CD8-positive, alpha-beta memory T cell (primary cell): ENCODE data around the gene EIF3D. TPM values are rescaled to one million over a fixed set of nuclear protein-coding genes. Genes with fewer than 3 reads are reported as not detected.

Experiments
- CTCF ChIA-PET: fragments of 350-600 bp; sonication (Branson Sonifier 250); formaldehyde crosslinking; loops from one replicate; lab custom pipeline; 2021; ENCODE audit warnings: antibody characterized with exemption; lab: Charles Lee
- POLR2A ChIA-PET: fragments of 350-600 bp; sonication (Branson Sonifier 250); formaldehyde crosslinking; loops from one replicate; lab custom pipeline; 2021; ENCODE audit warnings: antibody characterized with exemption; lab: Charles Lee
- DNase-seq, 5 donors: peaks; one replicate each; pipeline versions ENCODE4 v3.0.0 to v3.0.0-alpha.2; 2020 to 2022; ENCODE audit warnings: mixed read lengths in 1 of 5
- H3K27ac ChIP-seq: one replicate; pipeline ENCODE4 v1.7.0; 2013; ENCODE audit warnings: low read depth, mild to moderate bottlenecking, low read length, moderate library complexity
- H3K27me3 ChIP-seq: 2 replicates; pipeline ENCODE4 v1.7.0; 2013; ENCODE audit warnings: low read length, mild to moderate bottlenecking; ENCODE audit not compliant: insufficient read depth, poor library complexity, severe bottlenecking
- H3K36me3 ChIP-seq: 2 replicates; pipeline ENCODE4 v1.7.0; 2013; ENCODE audit warnings: mild to moderate bottlenecking, low read length, moderate library complexity; ENCODE audit not compliant: insufficient read depth
- H3K4me1 ChIP-seq: 2 replicates; pipeline ENCODE4 v1.7.0; 2013; ENCODE audit warnings: mild to moderate bottlenecking, low read length, moderate library complexity; ENCODE audit not compliant: insufficient read depth
- H3K4me3 ChIP-seq: 2 replicates; pipeline ENCODE4 v1.7.0; 2013; ENCODE audit warnings: mild to moderate bottlenecking, low read length
- H3K9me3 ChIP-seq: 2 replicates; pipeline ENCODE4 v1.7.0; 2013; ENCODE audit warnings: mild to moderate bottlenecking, low read length
- H3K27ac Mint-ChIP-seq, 8 donors: one replicate each; pipeline ENCODE4 v1.8.0; 2020 to 2021; ENCODE audit warnings: mixed read lengths in 8 of 8, mild to moderate bottlenecking in 6 of 8, inconsistent platforms in 3 of 8, moderate library complexity in 3 of 8
- H3K27me3 Mint-ChIP-seq, 2 donors: one replicate each; pipeline ENCODE4 v1.8.0; 2020 to 2021; ENCODE audit warnings: mixed read lengths in 2 of 2, mild to moderate bottlenecking in 1 of 2, moderate library complexity in 1 of 2
- H3K36me3 Mint-ChIP-seq, 3 donors: one replicate each; pipeline ENCODE4 v1.8.0; 2020 to 2021; ENCODE audit warnings: mixed read lengths in 3 of 3, inconsistent platforms in 1 of 3, mild to moderate bottlenecking in 1 of 3
- H3K4me1 Mint-ChIP-seq, 3 donors: one replicate each; pipeline ENCODE4 v1.8.0; 2020 to 2021; ENCODE audit warnings: mixed read lengths in 3 of 3, inconsistent platforms in 1 of 3, mild to moderate bottlenecking in 1 of 3
- H3K4me3 Mint-ChIP-seq, 7 donors: one replicate each; pipeline ENCODE4 v1.8.0; 2020 to 2021; ENCODE audit warnings: mixed read lengths in 7 of 7, mild to moderate bottlenecking in 6 of 7, moderate library complexity in 4 of 7, inconsistent platforms in 2 of 7
- H3K9me3 Mint-ChIP-seq, 5 donors: one replicate each; pipeline ENCODE4 v1.8.0; 2020 to 2022; ENCODE audit warnings: mixed read lengths in 5 of 5, mild to moderate bottlenecking in 3 of 5, moderate library complexity in 2 of 5, inconsistent platforms in 1 of 5
- polyA plus RNA-seq: library from polyadenylated mRNA; unstranded; fragments of 300-500 nt; fragmentation: Illumina TruSeq; gene quantifications from one replicate; pipeline ENCODE4 v1.2.3, GENCODE V29; 2021
- total RNA-seq, 2 experiments: library from RNA; stranded (reverse); gene quantifications; one replicate each; pipeline ENCODE4 v1.2.3, GENCODE V29; 2021

EIF3D gene
- total and polyA plus RNA-seq, 3 experiments from 2014 or later, result 140 to 341 (median 333) TPM

GRCh38 chr22:36493690-36494110 is 35.3 kb downstream of the EIF3D start:
- POLR2A ChIA-PET, result no interaction called here
- no peak overlapping the region for H3K4me3 Mint-ChIP-seq
- H3K27me3 Mint-ChIP-seq, result no peaks in the 10 kb centered on the region
- H3K36me3 Mint-ChIP-seq, result no peaks in the 10 kb centered on the region
- H3K27ac ChIP-seq, result no peak overlapping the region
- CTCF ChIA-PET, result interaction anchor here (0.6 to 2.5 kb wide), 3 partner anchors 14 to 737 kb away, joined by 3 to 6 read pairs (median 5); partner anchors contain the start of gene FOXRED2
- no peaks in the 10 kb centered on the region for H3K4me1 Mint-ChIP-seq
- H3K9me3 Mint-ChIP-seq, result no peaks in the 10 kb centered on the region
- H3K9me3 ChIP-seq, result no peaks in the 10 kb centered on the region
- H3K4me1 ChIP-seq, result no peaks in the 10 kb centered on the region
- DNase-seq, result no peak
- H3K27ac Mint-ChIP-seq, result peak overlapping the region in 1 of 8 donors; percentile 12
- H3K4me3 ChIP-seq, result no peak overlapping the region
- no peaks in the 10 kb centered on the region for H3K27me3 ChIP-seq
- no peaks in the 10 kb centered on the region for H3K36me3 ChIP-seq

GRCh38 chr22:36492109-36492508 is 36.9 kb downstream of the EIF3D start:
- no peaks in the 10 kb centered on the region for H3K9me3 ChIP-seq
- H3K9me3 Mint-ChIP-seq, result no peaks in the 10 kb centered on the region
- H3K27me3 ChIP-seq, result no peaks in the 10 kb centered on the region
- no peaks in the 10 kb centered on the region for H3K36me3 ChIP-seq
- peak overlapping the region in 2 of 8 donors; percentile 51 to 54 for H3K27ac Mint-ChIP-seq
- no peaks in the 10 kb centered on the region for H3K4me1 Mint-ChIP-seq
- ChIA-PET CTCF (interaction anchor here (2.0 kb wide), 1 partner anchor 15 kb away, joined by 6 read pairs; the partner anchor contains the start of gene FOXRED2), POLR2A (no interaction called here)
- H3K36me3 Mint-ChIP-seq, result no peaks in the 10 kb centered on the region
- no peak overlapping the region for H3K4me3 Mint-ChIP-seq
- no peak overlapping the region for H3K27ac ChIP-seq
- H3K4me3 ChIP-seq, result no peak overlapping the region
- H3K27me3 Mint-ChIP-seq, result no peaks in the 10 kb centered on the region
- H3K4me1 ChIP-seq, result no peaks in the 10 kb centered on the region
- DNase-seq, result no peak

GRCh38 chr22:36491155-36491554 is 37.8 kb downstream of the EIF3D start:
- no peaks in the 10 kb centered on the region for H3K4me1 ChIP-seq
- H3K36me3 ChIP-seq, result no peaks in the 10 kb centered on the region
- POLR2A ChIA-PET, result no interaction called here
- no peak for DNase-seq
- H3K27ac ChIP-seq, result no peak overlapping the region
- H3K27me3 Mint-ChIP-seq, result no peaks in the 10 kb centered on the region
- CTCF ChIA-PET, result no interaction called here
- no peaks in the 10 kb centered on the region for H3K27me3 ChIP-seq
- no peak overlapping the region for H3K4me3 ChIP-seq
- no peak overlapping the region for H3K4me3 Mint-ChIP-seq
- no peaks in the 10 kb centered on the region for H3K36me3 Mint-ChIP-seq
- no peaks in the 10 kb centered on the region for H3K9me3 Mint-ChIP-seq
- H3K27ac Mint-ChIP-seq, result no peak overlapping the region
- no peaks in the 10 kb centered on the region for H3K9me3 ChIP-seq
- H3K4me1 Mint-ChIP-seq, result no peaks in the 10 kb centered on the region

- peak; percentile 43 to 75 (median 55) for DNase-seq
- Mint-ChIP-seq H3K9me3 (no peaks in the 10 kb centered on the region), H3K4me3 (peak overlapping the region in 1 of 7 donors; percentile 31), H3K4me1 (peaks cover 6 to 9% (median 9%) of the 10 kb centered on the region in 3 donors), H3K27ac (peak overlapping the region in 2 of 8 donors; percentile 67 to 87), H3K27me3 (peaks cover 0 to under 1% of the 10 kb centered on the region in 2 donors), H3K36me3 (peaks cover 0 to under 1% (median 0%) of the 10 kb centered on the region in 3 donors)
- Histone ChIP-seq H3K27ac (no peak overlapping the region), H3K9me3 (no peaks in the 10 kb centered on the region), H3K27me3 (no peaks in the 10 kb centered on the region), H3K36me3 (no peaks in the 10 kb centered on the region), H3K4me1 (peaks cover 6% of the 10 kb centered on the region), H3K4me3 (no peak overlapping the region)
- ChIA-PET CTCF (interaction anchor here (0.6 to 6.9 kb wide), 24 partner anchors 8 to 344 kb away, joined by 3 to 56 read pairs (median 4); partner anchors contain the start of genes APOL2 and MYH9), POLR2A (interaction anchor here (0.6 kb wide), 1 partner anchor 169 kb away, joined by 3 read pairs; no protein-coding TSS in a partner anchor)
These were observed 42.2 kb downstream of the EIF3D start for GRCh38 chr22:36486619-36487384.

GRCh38 chr22:36481393-36482168 is 47.4 kb downstream of the EIF3D start, which contains the start of gene TXN2:
Gene TXN2 (minus strand): TSS chr22:36481640. CDS start chr22:36480837, 803 bp downstream.
- ChIA-PET POLR2A (interaction anchor here (0.6 to 2.1 kb wide), 7 partner anchors 25 to 294 kb away, joined by 3 to 11 read pairs (median 7); partner anchors contain the start of genes FOXRED2 and IFT27), CTCF (interaction anchor here (1.1 to 1.4 kb wide), 2 partner anchors 11 to 26 kb away, joined by 3 to 4 read pairs; no protein-coding TSS in a partner anchor)
- peak; percentile 93 to 99 (median 96) for DNase-seq
- Mint-ChIP-seq H3K4me1 (peaks cover 16 to 29% (median 23%) of the 10 kb centered on the region in 3 donors), H3K9me3 (no peaks in the 10 kb centered on the region), H3K27me3 (peaks cover 0 to 4% of the 10 kb centered on the region in 2 donors), H3K4me3 (peak within 1 kb of the TSS; percentile 90 to 100 (median 98)), H3K36me3 (peaks cover 2 to 42% (median 7%) of the 10 kb centered on the region in 3 donors), H3K27ac (peak within 1 kb of the TSS; percentile 98 to 99 (median 99))
- Histone ChIP-seq H3K9me3 (no peaks in the 10 kb centered on the region), H3K36me3 (peaks cover 7% of the 10 kb centered on the region), H3K4me1 (peaks cover 16% of the 10 kb centered on the region), H3K4me3 (peak within 1 kb of the TSS; percentile 75), H3K27me3 (no peaks in the 10 kb centered on the region), H3K27ac (peak within 1 kb of the TSS; percentile 77)

GRCh38 chr22:36480941-36481392 is 48.0 kb downstream of the EIF3D start:
- H3K9me3 Mint-ChIP-seq, result no peaks in the 10 kb centered on the region
- H3K9me3 ChIP-seq, result no peaks in the 10 kb centered on the region
- peak overlapping the region; percentile 75 for H3K4me3 ChIP-seq
- H3K27me3 Mint-ChIP-seq, result peaks cover 0 to 4% of the 10 kb centered on the region in 2 donors
- H3K4me1 ChIP-seq, result peaks cover 16% of the 10 kb centered on the region
- peaks cover 4 to 47% (median 10%) of the 10 kb centered on the region in 3 donors for H3K36me3 Mint-ChIP-seq
- H3K4me3 Mint-ChIP-seq, result peak overlapping the region; percentile 90 to 100 (median 98)
- DNase-seq, result no peak
- peak overlapping the region; percentile 98 to 99 (median 99) for H3K27ac Mint-ChIP-seq
- POLR2A ChIA-PET, result interaction anchor here (0.6 to 2.1 kb wide), 2 partner anchors 26 to 143 kb away, joined by 3 to 11 read pairs; partner anchors contain the start of gene FOXRED2
- H3K4me1 Mint-ChIP-seq, result peaks cover 16 to 29% (median 23%) of the 10 kb centered on the region in 3 donors
- H3K27me3 ChIP-seq, result no peaks in the 10 kb centered on the region
- peaks cover 14% of the 10 kb centered on the region for H3K36me3 ChIP-seq
- CTCF ChIA-PET, result interaction anchor here (1.4 kb wide), 1 partner anchor 25 kb away, joined by 3 read pairs; no protein-coding TSS in a partner anchor
- peak overlapping the region; percentile 77 for H3K27ac ChIP-seq

- peaks cover 0 to 4% of the 10 kb centered on the region in 2 donors for H3K27me3 Mint-ChIP-seq
- peak overlapping the region in 1 of 7 donors; percentile 48 for H3K4me3 Mint-ChIP-seq
- ChIA-PET POLR2A (no interaction called here), CTCF (interaction anchor here (1.0 to 3.9 kb wide), 2 partner anchors 94 to 177 kb away, joined by 3 to 15 read pairs; no protein-coding TSS in a partner anchor)
- H3K9me3 ChIP-seq, result no peaks in the 10 kb centered on the region
- H3K27ac ChIP-seq, result peak overlapping the region; percentile 24
- H3K9me3 Mint-ChIP-seq, result no peaks in the 10 kb centered on the region
- no peaks in the 10 kb centered on the region for H3K27me3 ChIP-seq
- DNase-seq, result no peak
- peaks cover 16 to 29% (median 23%) of the 10 kb centered on the region in 3 donors for H3K4me1 Mint-ChIP-seq
- peaks cover 16% of the 10 kb centered on the region for H3K4me1 ChIP-seq
- H3K36me3 ChIP-seq, result peaks cover 23% of the 10 kb centered on the region
- peak overlapping the region in 3 of 8 donors; percentile 52 to 73 (median 62) for H3K27ac Mint-ChIP-seq
- peaks cover 12 to 66% (median 13%) of the 10 kb centered on the region in 3 donors for H3K36me3 Mint-ChIP-seq
- H3K4me3 ChIP-seq, result no peak overlapping the region
These were observed 50.0 kb downstream of the EIF3D start for GRCh38 chr22:36478966-36479365.
